Dedifferentiated amniotic fluid mesenchymal stem cell (primary cell): Measurements from ENCODE around the gene TPRG1.

Experiments used
- DNase-seq: peaks from one replicate; pipeline ENCODE4 v3.0.0-alpha.2; 2016; ENCODE audit errors: extremely low spot score

TPRG1 gene

DNA sequence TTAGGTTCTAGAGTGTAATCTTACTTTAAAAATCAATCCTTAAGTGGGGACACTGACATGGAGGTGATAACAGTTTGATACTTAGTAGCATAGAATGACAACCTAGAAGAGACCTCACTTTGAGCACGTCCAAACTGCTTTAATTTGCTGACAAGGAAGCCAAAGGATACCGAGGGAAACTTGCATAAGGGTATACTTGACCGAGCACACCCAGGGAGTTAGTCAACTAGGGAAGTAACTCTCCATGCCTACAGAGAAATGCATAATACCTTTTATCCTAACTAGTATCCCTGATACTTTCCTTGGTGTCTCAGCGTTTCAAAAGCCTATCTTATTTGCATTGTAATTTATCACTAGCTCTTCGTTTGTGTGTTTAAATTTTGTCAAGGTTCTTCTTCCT is 5.5 kb upstream of the TPRG1 start:
- DNase-seq: no peak

DNA sequence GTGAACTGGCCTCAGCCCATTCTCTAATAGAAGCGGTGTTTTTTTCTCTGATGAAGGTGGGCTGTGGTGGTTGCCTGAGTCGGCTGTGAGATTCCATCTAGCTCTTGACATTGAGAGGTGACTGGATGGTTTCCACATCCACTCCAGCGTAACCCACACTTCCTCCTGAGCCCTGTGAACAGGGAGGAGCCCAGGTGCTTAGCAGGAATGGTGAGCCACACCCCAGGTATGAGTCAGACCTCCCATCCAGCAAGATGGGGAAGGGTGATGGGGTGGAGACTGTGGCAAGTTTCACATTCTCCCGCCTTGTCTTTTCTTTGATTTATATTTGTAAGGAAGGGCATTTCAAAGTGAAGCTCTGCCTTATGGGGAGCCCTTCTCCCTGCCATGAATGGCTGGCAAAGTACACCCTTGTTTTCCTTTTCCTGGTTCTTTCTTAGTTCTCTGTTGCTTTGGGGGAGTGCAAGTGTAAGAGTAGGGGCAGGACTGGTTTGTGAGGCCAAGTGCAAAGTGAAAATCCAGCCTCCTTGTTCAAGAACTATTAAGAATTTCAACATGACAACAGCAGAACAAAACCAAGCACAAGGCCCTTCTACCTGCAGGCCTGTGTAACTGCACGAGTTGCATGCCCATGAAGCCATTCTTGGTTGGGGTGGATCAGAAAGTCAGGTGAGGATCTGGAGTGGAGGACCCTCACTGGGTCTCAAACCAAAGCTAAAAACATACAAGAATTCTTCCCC is 4.6 kb upstream of the TPRG1 start:
- DNase-seq: no peak

DNA sequence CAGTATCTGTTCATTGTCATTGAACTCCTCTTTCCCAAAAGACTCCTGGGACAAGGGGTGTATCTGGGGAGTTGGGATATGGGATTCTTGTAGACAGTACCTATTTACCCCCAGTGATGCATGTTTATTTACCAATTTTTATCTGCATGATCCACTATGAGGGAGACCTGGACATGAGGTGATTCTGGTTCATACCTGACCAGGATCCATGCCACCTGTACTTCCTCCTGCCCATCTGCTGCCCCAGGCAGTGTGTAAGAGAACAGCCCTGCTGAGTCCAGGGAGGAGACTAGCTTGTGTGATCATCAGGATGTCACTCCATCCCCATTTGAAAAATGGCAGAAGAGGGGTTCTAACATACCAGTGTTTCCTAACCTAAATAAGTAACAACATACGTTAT is 3.1 kb upstream of the TPRG1 start:
- DNase-seq: no peak

DNA sequence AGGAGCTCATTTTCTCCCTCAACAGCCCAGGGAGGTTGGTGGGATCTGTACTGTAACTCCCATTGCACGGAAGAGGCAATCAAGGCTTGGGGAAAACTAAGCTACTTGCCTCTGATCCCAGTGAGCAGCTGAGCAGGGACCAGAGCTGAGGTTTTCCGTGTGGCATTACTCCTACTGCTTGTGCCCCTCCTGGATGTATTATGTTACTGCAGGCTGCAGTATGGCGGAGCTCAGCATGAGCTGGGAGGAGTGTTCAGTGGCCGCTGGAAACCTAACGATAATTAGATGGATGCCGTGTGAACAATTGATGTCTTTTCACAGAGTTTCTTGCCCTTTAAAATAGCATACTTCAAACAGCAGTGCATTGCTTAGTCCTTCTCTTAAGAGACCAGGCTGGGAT is 2.0 kb upstream of the TPRG1 start:
- no peak for DNase-seq

DNA sequence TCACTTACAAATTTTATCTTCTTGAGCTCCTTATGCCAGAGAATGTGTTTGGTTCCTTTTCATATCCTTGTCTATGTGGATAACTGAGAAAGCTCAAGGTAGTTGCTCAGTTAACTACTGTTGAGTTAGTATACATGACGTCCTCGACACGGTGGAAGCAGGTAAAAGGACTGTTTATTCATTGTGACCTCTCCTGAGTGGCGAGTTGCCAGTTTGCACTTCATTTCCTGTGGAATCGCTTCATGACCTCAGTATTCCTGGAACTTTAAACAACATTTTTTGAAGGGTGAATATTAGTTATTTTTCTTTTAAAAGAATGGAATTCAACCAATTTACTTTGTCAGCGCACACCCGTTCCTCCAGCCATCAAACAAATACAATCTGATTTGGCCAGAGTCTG is 1.2 kb upstream of the TPRG1 start:
- no peak for DNase-seq

DNA sequence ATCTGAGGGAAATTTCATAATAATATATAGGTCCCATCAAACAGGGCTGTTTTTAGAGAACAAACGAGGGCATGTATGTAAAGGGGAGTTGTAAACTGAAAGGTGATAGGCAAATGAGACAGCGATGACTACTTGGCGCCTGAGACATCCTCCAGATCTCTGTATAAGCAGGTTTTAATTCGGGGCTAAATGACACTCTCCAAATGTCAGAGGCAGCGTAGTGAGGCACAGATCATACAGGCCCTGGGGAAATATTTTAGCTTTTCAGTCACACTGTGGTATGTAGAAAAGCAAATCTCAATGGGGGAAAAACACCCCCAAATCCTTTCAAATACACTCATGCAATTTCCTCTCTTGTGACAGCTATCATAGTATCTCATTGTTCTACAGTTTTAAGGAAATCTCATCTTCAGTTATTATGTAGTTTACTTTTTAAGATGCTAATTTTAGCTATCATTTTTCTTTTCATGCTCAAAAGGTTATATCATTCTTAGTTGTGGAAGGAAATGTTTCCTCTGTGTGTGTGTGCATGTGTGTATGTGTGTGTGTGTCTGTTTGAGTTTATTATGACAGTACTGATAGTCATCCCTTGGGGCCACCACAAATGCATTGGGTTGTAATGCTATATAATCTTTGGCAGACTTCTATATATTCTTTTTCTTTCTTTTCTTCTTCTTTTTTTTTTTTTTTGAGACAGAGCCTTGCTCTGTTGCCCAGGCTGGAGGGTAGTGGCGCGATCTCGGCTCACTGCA is 1.1 kb downstream of the TPRG1 start:
- DNase-seq: no peak

DNA sequence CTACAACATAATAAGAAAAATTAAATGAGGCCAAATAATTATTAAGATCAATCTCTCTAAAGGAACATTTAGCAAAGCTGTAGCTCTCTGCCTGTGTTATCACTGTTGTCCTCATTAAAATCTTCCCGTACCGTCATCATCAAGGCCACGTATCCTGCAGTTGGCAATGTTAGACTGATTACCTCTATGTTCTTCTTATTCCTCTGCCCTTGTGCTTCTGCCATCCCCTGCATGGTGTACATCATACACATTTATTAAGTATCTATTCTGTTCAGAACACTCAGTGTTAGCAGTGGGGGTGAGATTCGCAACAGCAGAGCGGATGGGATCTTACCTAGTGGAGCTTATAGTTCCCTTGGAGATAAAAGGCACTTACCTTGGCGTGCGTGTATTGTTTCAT is 12.8 kb downstream of the TPRG1 start:
- no peak for DNase-seq

DNA sequence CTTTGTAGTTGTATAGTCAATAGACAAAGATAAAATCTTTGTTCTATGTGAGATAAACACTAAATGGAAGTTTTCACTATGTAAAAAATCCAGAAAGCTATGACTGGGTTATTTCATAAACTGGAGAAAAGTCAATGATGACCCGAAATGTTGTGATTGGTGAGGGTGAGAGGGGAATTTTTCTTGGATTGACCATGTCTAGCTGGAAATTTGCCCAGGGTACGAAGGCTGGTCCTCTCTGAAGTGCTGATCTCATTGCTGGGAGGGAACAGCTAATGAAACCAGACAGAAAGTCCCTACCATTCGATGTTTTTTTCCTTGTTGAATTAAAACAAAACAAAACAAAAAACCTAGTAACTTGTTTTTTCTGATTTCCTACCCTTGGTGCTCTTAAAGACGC is 14.3 kb downstream of the TPRG1 start:
- DNase-seq: no peak

DNA sequence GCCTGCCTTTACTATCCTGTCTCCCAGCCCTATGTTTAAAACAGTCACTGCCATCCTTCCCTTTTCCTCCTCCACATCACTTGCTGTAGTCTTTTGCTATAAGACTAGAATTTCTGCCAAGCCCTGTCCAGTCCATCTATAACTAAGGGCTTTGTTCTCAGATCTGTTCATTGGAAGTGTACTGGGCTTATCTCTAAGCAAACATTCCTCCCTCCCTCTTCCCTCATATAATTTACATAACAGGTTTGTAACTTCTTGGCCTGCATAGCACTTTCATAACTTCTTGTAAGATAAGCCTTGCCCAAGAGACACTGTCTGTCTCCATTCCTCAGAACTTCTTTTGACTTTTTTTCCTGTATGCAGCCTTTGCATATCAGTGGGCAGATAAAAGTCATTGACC is 16.7 kb downstream of the TPRG1 start:
- no peak for DNase-seq

DNA sequence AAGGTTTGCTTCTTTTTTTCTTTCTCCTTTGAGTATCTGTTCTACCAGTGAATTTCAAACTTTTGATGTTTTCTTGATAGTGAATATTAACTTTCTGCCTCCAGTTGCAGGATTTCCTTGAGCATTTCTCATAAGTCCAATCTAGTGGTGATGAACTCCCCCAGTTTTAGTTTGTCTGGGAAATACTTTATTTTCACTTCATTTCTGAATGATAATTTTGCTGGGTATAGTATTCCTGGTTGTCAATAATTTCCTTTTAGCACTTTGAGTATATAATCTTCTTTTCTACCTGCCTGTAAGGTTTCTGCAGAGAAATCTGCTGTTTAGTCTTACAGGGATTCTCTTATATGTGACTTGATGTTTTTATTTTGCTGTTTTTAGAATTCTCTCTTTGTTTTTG is 21.0 kb downstream of the TPRG1 start:
- DNase-seq: no peak

DNA sequence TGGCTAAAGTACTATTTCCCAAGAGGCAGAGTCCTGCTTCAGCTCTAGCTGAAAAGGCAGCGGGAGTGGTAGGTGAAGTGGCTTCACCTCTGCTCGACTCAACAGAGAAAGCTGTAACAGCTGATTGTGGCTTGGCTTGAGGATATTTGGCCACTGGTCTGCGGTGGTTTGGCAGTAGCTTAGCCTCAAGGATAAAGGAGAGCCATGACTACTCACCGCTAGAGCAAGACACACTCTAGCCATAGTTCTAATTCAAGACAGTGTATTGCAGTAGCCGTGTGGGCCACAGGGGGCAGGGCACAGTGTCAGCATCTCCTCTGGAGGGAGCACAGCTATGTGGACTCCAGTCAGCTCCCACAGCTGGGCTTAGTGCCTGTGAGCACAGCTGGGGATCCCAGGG is 23.5 kb downstream of the TPRG1 start:
- DNase-seq: no peak

DNA sequence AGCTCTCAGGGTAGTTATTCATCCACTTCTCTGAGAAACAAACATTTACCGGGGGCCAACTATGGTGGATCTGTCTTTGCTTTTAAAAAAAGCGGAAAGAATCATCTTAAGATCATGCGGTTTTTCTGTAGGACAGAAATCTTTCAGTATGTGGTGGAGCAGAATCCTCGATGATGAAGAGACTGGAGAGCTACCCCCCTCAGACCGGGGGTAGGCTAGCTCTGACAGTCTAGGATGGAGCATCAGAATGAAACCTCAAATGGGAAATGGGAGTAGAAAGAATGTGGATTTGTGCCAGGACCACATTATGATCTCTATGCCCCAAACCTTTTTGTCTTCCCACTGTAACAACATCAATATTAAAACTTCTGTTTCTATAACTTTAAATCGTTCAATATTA is 30.3 kb downstream of the TPRG1 start:
- DNase-seq: no peak

DNA sequence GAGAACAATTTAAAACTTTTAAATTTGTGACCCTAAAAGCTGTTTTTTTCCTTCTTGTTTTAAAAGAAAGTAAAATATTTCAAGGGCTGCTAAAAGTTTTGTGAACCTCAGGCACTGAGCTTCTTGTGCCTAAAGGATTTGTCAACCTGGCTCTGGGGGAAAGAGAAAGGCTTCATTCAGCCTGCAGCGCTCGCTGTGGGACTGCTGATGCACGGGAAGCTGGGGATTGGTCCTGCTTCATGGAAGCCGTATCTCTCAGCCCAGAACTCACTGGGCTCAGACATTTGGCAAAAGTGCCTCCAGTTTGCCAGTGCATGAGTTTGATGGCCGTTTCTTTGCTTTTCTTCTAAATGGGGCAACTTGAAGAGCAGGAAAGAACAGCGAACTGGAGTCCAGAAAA is 30.8 kb downstream of the TPRG1 start:
- no peak for DNase-seq

DNA sequence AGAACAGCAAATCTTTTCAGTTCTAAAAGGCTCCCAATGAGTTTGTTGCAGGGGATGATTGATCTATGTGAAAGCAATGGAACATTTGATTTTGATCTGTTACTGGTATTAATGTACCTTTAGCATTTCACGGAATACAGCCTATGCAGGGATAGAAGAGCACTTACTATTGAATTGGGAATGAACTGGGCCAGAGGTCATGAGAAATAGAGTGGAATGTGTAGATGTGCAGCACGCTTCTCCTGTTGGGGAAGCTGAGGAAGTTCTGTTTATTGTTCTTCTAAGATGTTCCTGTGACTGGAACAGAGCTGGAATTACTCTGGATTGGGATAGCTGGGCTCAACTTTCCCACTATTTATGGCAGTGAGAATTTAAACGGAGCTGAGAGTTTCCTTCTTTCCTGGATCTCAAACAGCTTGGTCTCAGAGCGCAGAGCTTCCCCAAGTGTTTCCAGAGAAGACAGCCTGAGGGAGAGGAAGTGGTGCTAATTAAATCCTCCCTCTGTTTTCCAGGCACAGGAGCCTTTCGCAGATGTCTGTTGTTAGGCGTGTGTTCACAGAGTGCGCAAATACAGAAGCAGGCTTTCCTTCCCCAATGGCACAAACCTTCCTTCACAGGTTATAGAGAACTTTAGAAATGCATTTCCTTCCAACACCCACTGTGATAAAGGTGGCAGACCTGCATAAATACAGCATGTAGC is 32.5 kb downstream of the TPRG1 start:
- no peak for DNase-seq

DNA sequence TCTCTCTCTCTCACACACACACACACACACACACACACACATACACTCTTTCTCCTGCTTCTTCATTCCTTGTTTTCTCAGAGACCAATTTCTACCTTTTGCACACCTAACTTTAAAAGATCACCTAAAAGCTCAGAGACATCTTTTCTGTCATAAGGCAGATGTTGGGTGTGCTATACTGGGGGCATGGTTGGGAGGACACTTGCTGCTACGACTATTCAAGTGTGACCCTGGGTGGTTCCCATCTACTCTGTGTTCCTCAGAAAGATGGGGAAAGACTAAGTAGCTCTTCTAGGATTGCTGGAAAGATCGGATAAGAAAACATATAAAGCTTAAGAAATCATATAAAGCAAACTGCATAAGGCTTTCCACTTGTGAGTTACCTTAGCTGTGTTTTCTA is 33.2 kb downstream of the TPRG1 start:
- DNase-seq: no peak

DNA sequence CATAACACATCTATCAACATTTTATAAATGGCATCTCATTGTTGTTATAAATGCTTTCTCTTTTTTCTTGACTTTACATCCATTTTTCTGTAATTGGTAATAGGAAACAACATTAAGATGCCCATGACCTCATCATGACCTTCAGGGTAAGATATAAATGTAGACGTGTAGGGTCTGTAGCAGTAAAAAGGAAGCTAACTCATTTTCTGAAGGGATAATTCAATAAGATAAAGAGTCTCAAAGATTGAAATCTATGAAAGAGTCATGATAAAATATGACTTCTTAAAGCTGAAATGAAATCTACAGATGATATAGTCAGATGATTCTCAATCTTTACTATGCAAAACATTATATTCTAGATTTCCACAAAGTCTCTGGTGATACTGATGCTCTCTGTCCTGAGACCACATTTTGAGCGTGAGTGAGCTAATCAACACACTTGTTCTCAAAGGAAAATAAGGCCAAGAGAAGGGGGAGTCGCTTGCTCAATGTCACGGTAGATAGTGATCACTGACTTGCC is 38.5 kb downstream of the TPRG1 start:
- no peak for DNase-seq

DNA sequence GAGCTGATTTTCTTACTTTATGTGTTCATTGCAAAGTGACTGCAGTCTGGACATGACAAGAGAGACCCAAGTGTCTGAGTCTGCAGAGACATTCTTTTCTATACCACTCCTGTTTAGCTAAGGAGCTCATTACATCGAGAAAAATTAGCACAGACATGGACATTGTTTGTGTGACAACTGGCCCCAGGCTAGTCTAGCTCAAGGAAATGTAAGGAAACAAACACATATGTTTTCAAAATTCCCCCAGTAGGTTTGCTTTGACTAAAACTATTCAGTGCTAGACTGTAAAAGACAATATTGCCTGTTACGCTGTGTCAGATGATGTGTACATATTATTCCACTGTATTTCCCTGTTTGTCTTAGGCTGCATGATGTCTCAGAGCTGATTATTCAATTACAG is 40.9 kb downstream of the TPRG1 start:
- DNase-seq: no peak

DNA sequence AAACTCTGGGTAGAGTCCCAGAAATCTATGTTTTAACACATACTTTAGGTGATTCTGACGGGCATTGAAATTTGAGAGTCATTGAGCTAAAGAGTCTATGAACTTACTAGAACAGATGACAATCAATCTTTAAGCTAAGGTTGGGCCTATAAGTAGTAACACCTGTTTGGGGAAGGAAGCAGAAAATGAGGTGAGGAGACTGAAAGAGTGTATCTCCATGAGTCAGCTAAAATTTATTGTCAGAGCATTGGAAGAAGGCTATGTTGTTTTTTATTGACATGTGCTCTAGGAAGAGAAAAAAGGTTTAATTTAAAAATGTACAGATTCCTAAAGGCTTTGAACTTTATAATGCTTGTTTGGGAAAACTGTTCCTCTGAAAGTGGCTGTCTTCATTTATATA is 42.9 kb downstream of the TPRG1 start:
- no peak for DNase-seq

DNA sequence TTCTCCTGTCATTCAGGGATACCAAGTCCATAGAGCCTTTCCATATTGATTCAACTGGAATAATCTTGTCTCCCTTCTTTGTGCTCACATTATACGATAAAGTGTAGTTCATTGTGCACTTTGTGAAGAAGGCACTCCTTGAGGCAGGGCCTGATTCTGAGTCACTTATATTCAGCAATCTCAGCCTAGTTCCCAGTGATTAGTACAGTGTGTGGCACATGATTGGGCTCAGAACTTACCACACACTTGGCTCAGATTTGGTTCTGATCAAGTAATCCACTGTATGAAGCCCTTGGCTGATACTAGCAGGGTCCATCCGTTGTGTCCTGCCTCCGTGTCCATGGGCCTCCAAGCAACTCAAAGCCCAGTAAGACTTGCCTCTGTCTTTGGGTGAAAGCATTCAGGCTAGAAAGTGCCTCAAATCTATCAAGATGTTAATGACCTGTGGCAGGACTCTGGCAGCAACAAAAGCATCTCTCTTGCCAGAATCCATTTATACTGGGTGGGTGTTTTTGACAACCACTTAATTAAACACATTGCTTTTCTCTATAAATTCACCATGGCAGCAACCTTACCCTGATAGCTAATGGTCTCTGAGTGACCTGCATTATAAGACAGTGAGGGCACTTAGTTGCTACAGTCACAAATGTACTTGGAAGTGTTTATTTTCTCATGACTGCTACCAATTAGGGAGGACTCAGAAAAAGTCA is 51.3 kb downstream of the TPRG1 start:
- DNase-seq: no peak

DNA sequence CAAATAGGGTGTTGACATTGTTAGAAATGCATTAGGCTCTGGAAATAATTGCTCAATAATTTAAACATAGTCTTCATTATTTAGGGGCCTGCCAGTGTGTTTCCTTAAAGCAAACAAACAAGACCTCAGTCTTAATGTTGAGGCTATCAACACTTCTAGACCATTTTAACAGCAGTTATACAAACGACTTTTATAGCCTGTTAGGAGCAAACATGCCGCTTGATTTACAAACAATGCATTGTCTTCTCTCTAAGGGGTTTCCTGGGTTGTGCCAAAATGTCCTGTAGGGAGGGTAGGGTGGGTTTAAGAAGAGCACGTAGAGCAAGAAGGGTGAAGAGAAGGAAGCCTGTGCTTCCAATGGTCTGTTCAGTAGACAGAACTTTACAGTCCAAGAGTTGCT is 53.7 kb downstream of the TPRG1 start:
- DNase-seq: no peak

DNA sequence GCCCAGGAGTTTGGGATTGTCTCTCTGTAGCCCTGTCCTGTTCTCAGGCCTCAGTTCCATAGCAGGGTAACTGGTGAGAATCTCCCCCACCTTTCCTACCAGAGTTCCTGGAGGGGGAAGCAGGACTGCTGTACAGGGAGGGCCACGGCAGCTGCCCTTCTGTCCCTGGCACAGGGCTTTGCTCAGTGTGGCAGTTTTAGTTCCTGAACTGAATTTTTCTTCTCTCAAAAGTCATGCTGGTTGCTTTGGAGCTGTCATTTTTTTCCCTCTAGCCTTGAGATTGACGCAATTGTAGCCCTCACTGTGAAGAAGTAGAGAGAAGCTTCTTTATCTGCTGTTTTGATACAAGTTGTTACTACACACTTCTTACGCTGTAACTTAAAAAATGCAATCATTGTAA is 55.5 kb downstream of the TPRG1 start:
- no peak for DNase-seq

DNA sequence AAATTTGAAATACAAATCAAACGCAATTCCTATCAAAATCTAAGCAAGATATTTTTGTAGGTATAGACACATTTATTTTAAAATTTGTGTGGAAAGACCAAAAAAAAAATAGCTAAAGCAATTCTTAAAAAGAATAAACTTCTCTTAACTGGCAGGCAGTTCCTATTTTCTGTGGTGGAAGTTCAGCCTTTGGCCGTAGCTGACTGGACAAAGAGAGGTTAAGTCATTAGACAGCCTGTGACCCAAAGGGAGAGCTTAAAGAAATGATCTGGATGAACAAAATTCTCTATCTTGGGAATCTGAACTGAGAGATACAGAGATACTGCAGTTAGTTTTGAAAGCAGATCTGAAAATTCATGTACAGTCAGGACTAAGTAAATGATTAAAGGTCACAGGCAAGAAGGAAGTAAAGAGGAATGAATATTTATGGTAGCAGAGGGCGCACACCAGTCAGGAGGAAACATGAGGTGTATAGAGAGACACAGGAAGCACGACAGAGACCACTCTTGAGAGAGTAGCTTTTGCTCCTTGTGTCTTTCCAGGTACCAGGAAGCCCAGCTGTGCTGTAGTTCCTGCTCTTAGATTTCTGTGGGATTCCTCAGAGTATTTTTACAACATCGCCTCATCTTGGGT is 57.5 kb downstream of the TPRG1 start:
- no peak for DNase-seq
